Dedifferentiated amniotic fluid mesenchymal stem cell (primary cell): ENCODE results near the gene FN3K.
"Not testable (repeated sequence)": the region's sequence is repeated elsewhere in the genome, so short reads cannot be mapped to it uniquely, and the experiment has no call there.

Experiments used
- DNase-seq: peaks from one replicate; pipeline ENCODE4 v3.0.0-alpha.2; 2016; ENCODE audit errors: extremely low spot score

The FN3K gene

GRCh38 chr17:82775001-82775823 is 39.8 kb downstream of the FN3K start:
- no peak for DNase-seq

GRCh38 chr17:82776454-82776853 is 41.0 kb downstream of the FN3K start:
- DNase-seq = no peak

- not testable (repeated sequence) for DNase-seq
Measured at GRCh38 chr17:82777778-82778375, 42.5 kb downstream of the FN3K start.

- no peak for DNase-seq
Measured at GRCh38 chr17:82779541-82779940, 44.1 kb downstream of the FN3K start.

GRCh38 chr17:82780195-82780594 is 44.8 kb downstream of the FN3K start:
- DNase-seq = no peak

- no peak for DNase-seq
Measured at GRCh38 chr17:82780971-82781893, 45.8 kb downstream of the FN3K start.

GRCh38 chr17:82781894-82782274 is 46.5 kb downstream of the FN3K start:
- DNase-seq = peak; percentile 68

- DNase-seq = no peak
Measured at GRCh38 chr17:82782657-82783207, 47.3 kb downstream of the FN3K start.

GRCh38 chr17:82783498-82783897 is 48.1 kb downstream of the FN3K start:
- no peak for DNase-seq

GRCh38 chr17:82785581-82785980 is 50.2 kb downstream of the FN3K start:
- DNase-seq = not testable (repeated sequence)

- no peak for DNase-seq
Measured at GRCh38 chr17:82786427-82786826, 51.0 kb downstream of the FN3K start.

GRCh38 chr17:82787081-82787848 is 51.9 kb downstream of the FN3K start:
- DNase-seq = peak; percentile 86

GRCh38 chr17:82788206-82789001 is 53.0 kb downstream of the FN3K start:
- DNase-seq = no peak

- DNase-seq = no peak
Measured at GRCh38 chr17:82789051-82789592, 53.7 kb downstream of the FN3K start.

GRCh38 chr17:82789806-82790205 is 54.4 kb downstream of the FN3K start:
- DNase-seq = no peak

GRCh38 chr17:82790391-82790790 is 55.0 kb downstream of the FN3K start:
- DNase-seq = no peak

- peak; percentile 51 for DNase-seq
Measured at GRCh38 chr17:82791532-82791931, 56.1 kb downstream of the FN3K start.

- no peak for DNase-seq
Measured at GRCh38 chr17:82793974-82794630, 58.7 kb downstream of the FN3K start.

GRCh38 chr17:82794781-82795482 is 59.5 kb downstream of the FN3K start:
- DNase-seq = no peak
